Keratinocyte (primary cell): Measurements from ENCODE around the gene PDCD11. TPM values are rescaled to one million over a fixed set of nuclear protein-coding genes. Genes with fewer than 3 reads are reported as not detected.

Experiments
- DNase-seq: peaks from one replicate; pipeline ENCODE4 v3.0.0-alpha.2; 2011; ENCODE audit warnings: low read depth, missing footprints, low spot score
- FAIRE-seq: peaks from 2 replicates; lab custom pipeline; 2011; peaks lifted over from hg19 to GRCh38; lab: Jason Lieb, UNC
- H2AFZ ChIP-seq: 2 replicates; pipeline ENCODE4 v1.6.0; 2012; ENCODE audit warnings: low read length, control low read depth, inconsistent platforms; ENCODE audit not compliant: control insufficient read depth
- H3K27ac ChIP-seq: 2 replicates; pipeline ENCODE4 v1.5.1; 2011; ENCODE audit warnings: low read length; ENCODE audit not compliant: control insufficient read depth, insufficient read depth
- H3K27me3 ChIP-seq: 3 replicates; pipeline ENCODE4 v1.6.0; 2011; ENCODE audit warnings: low read length; ENCODE audit not compliant: control insufficient read depth, insufficient read depth; ENCODE audit errors: extremely low read depth
- H3K36me3 ChIP-seq, 2 experiments: 2 replicates in 1 of 2; 3 replicates in 1 of 2; pipeline ENCODE4 v1.5.1; 2011; ENCODE audit warnings: low read length in 2 of 2, mild to moderate bottlenecking in 1 of 2; ENCODE audit not compliant: control insufficient read depth in 2 of 2, insufficient read depth in 2 of 2; ENCODE audit errors: extremely low read depth in 1 of 2
- H3K4me1 ChIP-seq: 3 replicates; pipeline ENCODE4 v1.5.1; 2011; ENCODE audit warnings: low read length; ENCODE audit not compliant: control insufficient read depth, insufficient read depth; ENCODE audit errors: extremely low read depth
- H3K4me2 ChIP-seq: 3 replicates; pipeline ENCODE4 v1.6.0; 2011; ENCODE audit warnings: low read depth, low read length; ENCODE audit not compliant: control insufficient read depth, insufficient read depth; ENCODE audit errors: extremely low read depth
- H3K4me3 ChIP-seq, 3 experiments: fragments of 200-600 bp in 1 of 3; sonication (generic) in 1 of 3; 2 replicates in 2 of 3; 3 replicates in 1 of 3; pipeline ENCODE4 v1.5.1; 2011 to 2016; ENCODE audit warnings: low read length in 3 of 3, mild to moderate bottlenecking in 3 of 3, control low read depth in 2 of 3, inconsistent platforms in 1 of 3, low read depth in 1 of 3, mixed read lengths in 1 of 3, mixed run types in 1 of 3, moderate library complexity in 1 of 3; ENCODE audit not compliant: control insufficient read depth in 2 of 3, insufficient read depth in 2 of 3; ENCODE audit errors: extremely low read depth in 1 of 3
- H3K79me2 ChIP-seq: 2 replicates; pipeline ENCODE4 v1.6.0; 2012; ENCODE audit warnings: low read length; ENCODE audit not compliant: control insufficient read depth, insufficient read depth
- H3K9ac ChIP-seq: 3 replicates; pipeline ENCODE4 v1.6.0; 2011; ENCODE audit warnings: low read length; ENCODE audit not compliant: control insufficient read depth, insufficient read depth; ENCODE audit errors: extremely low read depth
- H3K9me1 ChIP-seq: 3 replicates; pipeline ENCODE4 v1.6.0; 2011; ENCODE audit warnings: low read length; ENCODE audit not compliant: control insufficient read depth, insufficient read depth; ENCODE audit errors: extremely low read depth
- H3K9me3 ChIP-seq: 2 replicates; pipeline ENCODE4 v1.5.1; 2012; ENCODE audit warnings: low read depth, low read length; ENCODE audit not compliant: control insufficient read depth
- H4K20me1 ChIP-seq: 3 replicates; pipeline ENCODE4 v1.6.0; 2011; ENCODE audit warnings: low read length; ENCODE audit not compliant: control insufficient read depth, insufficient read depth; ENCODE audit errors: extremely low read depth
- EZH2 ChIP-seq: IDR thresholded peaks from one replicate; pipeline ENCODE4 v1.6.1; 2012; ENCODE audit warnings: inconsistent platforms, mild to moderate bottlenecking, low read length, moderate library complexity
- dilution Hi-C: fragments of 300-500 bp; cut with MboI; formaldehyde crosslinking; loops from one replicate; pipeline ENCODE4 v1.7.0; 2020; ENCODE audit warnings: low sequenced_read_pairs; ENCODE audit not compliant: extremely low pct_ligation_motif_present
- polyA plus RNA-seq, 5 experiments: library from polyadenylated mRNA; depleted of rRNA in 3 of 5; stranded (reverse) in 3 of 5; stranded (forward) in 1 of 5; unstranded in 1 of 5; fragments of >200 nt; gene quantifications; 1 replicate in 1 of 5; 2 replicates in 3 of 5; 3 replicates in 1 of 5; pipeline versions ENCODE4 v1.2.1 to v1.2.3, GENCODE V29; 2011 to 2012; ENCODE audit warnings: missing spikeins in 2 of 5, low read depth in 1 of 5, low replicate concordance in 1 of 5
- TF ChIP-seq, protein P1 (sequence below), 3 experiments: IDR thresholded peaks in 1 of 3; conservative IDR thresholded peaks in 1 of 3; optimal IDR thresholded peaks in 1 of 3; 2 replicates in 2 of 3; 3 replicates in 1 of 3; pipeline versions ENCODE3 to v1.5.1; 2011; ENCODE audit warnings: low read length in 3 of 3, mild to moderate bottlenecking in 3 of 3, moderate library complexity in 2 of 3, control low read depth in 1 of 3, inconsistent platforms in 1 of 3; ENCODE audit not compliant: insufficient read depth in 2 of 3; ENCODE audit errors: extremely low read depth in 1 of 3

Gene PDCD11
- polyA plus RNA-seq, 1 donor (not counting 4 experiments of a cell fraction or from before 2014, with no cell fraction given) = 28.6 TPM

DNA sequence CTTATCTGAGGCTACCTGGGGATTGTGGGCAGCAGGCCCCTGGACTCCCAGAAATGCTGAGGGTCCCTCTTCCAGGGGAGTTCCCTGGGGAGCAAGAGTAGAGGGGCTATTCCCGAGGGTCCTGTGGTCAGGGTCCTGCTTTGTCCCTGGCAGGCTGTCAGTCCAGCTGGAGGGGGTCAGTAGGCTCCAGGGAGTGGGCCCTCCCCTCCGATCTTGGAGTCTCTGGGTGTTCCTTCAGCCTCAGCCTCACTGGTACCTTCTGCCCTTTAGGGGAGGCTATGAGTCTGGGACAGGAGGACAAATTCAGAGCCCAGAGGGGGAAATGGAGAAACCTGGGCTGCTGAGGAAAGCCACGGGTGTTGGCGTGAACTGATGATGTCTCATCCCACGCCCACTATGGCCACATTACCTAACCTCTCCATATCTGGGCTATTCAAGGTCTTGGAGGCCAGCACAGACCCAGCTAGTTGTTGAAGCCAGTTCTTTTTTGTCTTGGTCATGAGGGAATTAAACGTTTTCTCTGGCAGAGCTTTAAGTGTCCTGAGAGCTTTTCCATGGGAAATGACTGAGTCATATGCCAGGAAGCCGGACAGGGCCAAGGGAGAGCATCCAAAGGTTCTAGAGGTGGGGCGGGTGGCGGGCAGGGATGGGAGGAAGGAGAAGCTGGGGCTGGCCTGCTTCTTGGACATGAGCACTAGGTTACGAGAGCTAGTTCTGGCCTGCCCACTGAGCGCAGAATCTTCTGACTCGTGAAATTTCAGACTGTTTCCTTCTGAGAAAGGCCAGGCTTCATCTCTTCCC is 49.5 kb downstream of the PDCD11 start:
- no peak overlapping the region for H3K9ac ChIP-seq
- dilution Hi-C loops = no loop called here
- H3K4me1 ChIP-seq = peaks cover 1% of the 10 kb centered on the region
- DNase-seq (no peak), FAIRE-seq (no peak)
- no peaks in the 10 kb centered on the region for H3K9me1 ChIP-seq
- H4K20me1 ChIP-seq = no peaks in the 10 kb centered on the region
- no peaks in the 10 kb centered on the region for H3K79me2 ChIP-seq
- H3K36me3 ChIP-seq = peaks cover 51 to 52% of the 10 kb centered on the region in 2 experiments
- H3K4me3 ChIP-seq = no peak overlapping the region
- no peak overlapping the region for H3K4me2 ChIP-seq
- H2AFZ ChIP-seq = no peak overlapping the region
- TF ChIP-seq EZH2 = no peak
- TF ChIP-seq, protein P1, sequence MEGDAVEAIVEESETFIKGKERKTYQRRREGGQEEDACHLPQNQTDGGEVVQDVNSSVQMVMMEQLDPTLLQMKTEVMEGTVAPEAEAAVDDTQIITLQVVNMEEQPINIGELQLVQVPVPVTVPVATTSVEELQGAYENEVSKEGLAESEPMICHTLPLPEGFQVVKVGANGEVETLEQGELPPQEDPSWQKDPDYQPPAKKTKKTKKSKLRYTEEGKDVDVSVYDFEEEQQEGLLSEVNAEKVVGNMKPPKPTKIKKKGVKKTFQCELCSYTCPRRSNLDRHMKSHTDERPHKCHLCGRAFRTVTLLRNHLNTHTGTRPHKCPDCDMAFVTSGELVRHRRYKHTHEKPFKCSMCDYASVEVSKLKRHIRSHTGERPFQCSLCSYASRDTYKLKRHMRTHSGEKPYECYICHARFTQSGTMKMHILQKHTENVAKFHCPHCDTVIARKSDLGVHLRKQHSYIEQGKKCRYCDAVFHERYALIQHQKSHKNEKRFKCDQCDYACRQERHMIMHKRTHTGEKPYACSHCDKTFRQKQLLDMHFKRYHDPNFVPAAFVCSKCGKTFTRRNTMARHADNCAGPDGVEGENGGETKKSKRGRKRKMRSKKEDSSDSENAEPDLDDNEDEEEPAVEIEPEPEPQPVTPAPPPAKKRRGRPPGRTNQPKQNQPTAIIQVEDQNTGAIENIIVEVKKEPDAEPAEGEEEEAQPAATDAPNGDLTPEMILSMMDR (optimal IDR thresholded peaks at IDR 0.05 in 1 of 3, IDR thresholded peaks at IDR 0.05 in 1 of 3, conservative IDR thresholded peaks at IDR 0.05 in 1 of 3; ENCODE audit: extremely low read depth in 1 of 3, insufficient read depth in 2 of 3, low read length in 3 of 3) = no peak
- no peaks in the 10 kb centered on the region for H3K9me3 ChIP-seq
- no peak overlapping the region for H3K27ac ChIP-seq
- no peaks in the 10 kb centered on the region for H3K27me3 ChIP-seq

DNA sequence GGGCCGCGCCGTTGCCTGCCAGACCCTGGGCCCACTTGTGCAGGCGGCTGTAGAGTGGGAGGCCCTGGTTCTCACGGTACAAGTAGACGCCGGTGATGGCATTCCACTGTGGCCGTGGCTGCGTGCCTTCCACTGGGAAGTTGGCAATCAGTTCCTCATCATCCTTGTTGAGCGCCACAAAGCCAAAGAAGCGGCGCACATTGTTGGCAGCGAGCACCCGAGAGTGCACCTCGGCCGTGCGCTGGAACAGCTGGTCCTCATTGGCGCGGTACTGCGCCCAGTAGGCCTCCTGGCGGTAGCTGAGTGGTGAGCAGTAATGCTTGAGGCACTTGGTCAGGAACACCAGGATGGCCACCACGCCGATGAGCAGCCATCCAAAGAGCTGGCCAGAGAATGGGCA is 50.8 kb downstream of the PDCD11 start:
- H3K79me2 ChIP-seq = no peaks in the 10 kb centered on the region
- DNase-seq (no peak), FAIRE-seq (no peak)
- TF ChIP-seq, protein P1 (optimal IDR thresholded peaks at IDR 0.05 in 1 of 3, IDR thresholded peaks at IDR 0.05 in 1 of 3, conservative IDR thresholded peaks at IDR 0.05 in 1 of 3; ENCODE audit: extremely low read depth in 1 of 3, insufficient read depth in 2 of 3, low read length in 3 of 3) = no peak
- no peak for TF ChIP-seq EZH2
- no peak overlapping the region for H3K27ac ChIP-seq
- H3K9me1 ChIP-seq = no peaks in the 10 kb centered on the region
- H3K9me3 ChIP-seq = no peaks in the 10 kb centered on the region
- H4K20me1 ChIP-seq = no peaks in the 10 kb centered on the region
- H3K36me3 ChIP-seq = peaks cover 45 to 46% of the 10 kb centered on the region in 2 experiments
- H3K4me2 ChIP-seq = no peak overlapping the region
- no peaks in the 10 kb centered on the region for H3K27me3 ChIP-seq
- peaks cover 14% of the 10 kb centered on the region for H3K4me1 ChIP-seq
- dilution Hi-C loops = no loop called here
- H3K9ac ChIP-seq = no peak overlapping the region
- no peak overlapping the region for H3K4me3 ChIP-seq
- no peak overlapping the region for H2AFZ ChIP-seq
